K562 (cell line): Measurements from ENCODE around the gene ARFGEF2. TPM values are rescaled to one million over a fixed set of nuclear protein-coding genes. Genes with fewer than 3 reads are reported as not detected.

Experiments used
- EHMT2 ChIP-seq: fragments of 450-650 bp; IDR thresholded peaks from 2 replicates; pipeline ENCODE4 v1.6.1; 2018; ENCODE audit warnings: antibody characterized with exemption
- FOXK1 ChIP-seq: sonication (generic); formaldehyde crosslinking; IDR thresholded peaks from 2 replicates; pipeline ENCODE4 v1.8.0; 2022; ENCODE audit warnings: missing genetic modification reagents, mild to moderate bottlenecking, borderline replicate concordance
- HBP1 ChIP-seq: fragments of 450-650 bp; formaldehyde crosslinking; IDR thresholded peaks from 2 replicates; pipeline ENCODE4 v1.4.0; 2022; ENCODE audit warnings: missing genetic modification characterization
- HMG20A ChIP-seq: fragments of 450-650 bp; formaldehyde crosslinking; conservative IDR thresholded peaks from 2 replicates; pipeline ENCODE4 v1.4.0; 2020; ENCODE audit warnings: mild to moderate bottlenecking, mixed read lengths
- MITF ChIP-seq: IDR thresholded peaks from 2 replicates; pipeline ENCODE4 v1.6.1; 2014; ENCODE audit warnings: antibody characterized with exemption
- RBM22 ChIP-seq: fragments of 200-400 bp; formaldehyde crosslinking; IDR thresholded peaks from 2 replicates; pipeline ENCODE4 v1.6.1; 2018; ENCODE audit warnings: low read length, low read depth; ENCODE audit not compliant: poor library complexity, severe bottlenecking
- SLC30A9 ChIP-seq: fragments of 250-450 bp; sonication (Bioruptor Pico); IDR thresholded peaks from 2 replicates; pipeline ENCODE4 v1.8.0; 2022; ENCODE audit warnings: mild to moderate bottlenecking, moderate library complexity
- TCFL5 ChIP-seq: fragments of 250-450 bp; sonication (Bioruptor Pico); conservative IDR thresholded peaks from 2 replicates; pipeline ENCODE4 v1.6.1; 2021; ENCODE audit warnings: mild to moderate bottlenecking, moderate library complexity, matching md5 sums
- UBTF ChIP-seq, 2 experiments: IDR thresholded peaks; 2 replicates each; pipeline ENCODE4 v1.6.1; 2012; ENCODE audit warnings: improper control_type of control experiment in 2 of 2, low read depth in 2 of 2, low read length in 2 of 2, borderline replicate concordance in 1 of 2
- ZNF407 ChIP-seq: fragments of 450-650 bp; IDR thresholded peaks from 2 replicates; pipeline ENCODE4 v1.6.1; 2016; ENCODE audit warnings: low read depth
- polyA plus RNA-seq, 8 experiments: library from polyadenylated mRNA; depleted of rRNA in 4 of 8; stranded (reverse) in 5 of 8; unstranded in 3 of 8; fragments of >200 nt; fragmentation: Nextera tagmentation in 2 of 8; fragmentation: Illumina TruSeq in 1 of 8; extraction: Ambion mirVana in 2 of 8; extraction: Trizol in 1 of 8; gene quantifications; 2 replicates each; pipeline versions ENCODE4 v1.2.1 to v1.2.3, GENCODE V29; 2011 to 2014; ENCODE audit warnings: inconsistent platforms in 1 of 8, missing spikeins in 1 of 8
- total RNA-seq, 7 experiments: library from RNA; depleted of rRNA in 6 of 7; stranded (reverse); fragments of >200 nt in 6 of 7; fragmentation: Illumina TruSeq in 2 of 7; extraction: Trizol in 2 of 7; gene quantifications; 2 replicates each; pipeline versions ENCODE4 v1.2.1 to v1.2.3, GENCODE V29; 2011 to 2021; ENCODE audit warnings: low replicate concordance in 1 of 7

The ARFGEF2 gene
- total and polyA plus RNA-seq, 9 of the 15 experiments (the other 6 are each of a cell fraction or from before 2014, with no cell fraction given), result 4.2 to 18.8 (median 13.7) TPM

GRCh38 chr20:48921168-48921882, at the start of gene ARFGEF2 (continued):
- TF ChIP-seq UBTF (IDR thresholded peaks at IDR 0.05; ENCODE audit: borderline replicate concordance in 1 of 2, low read depth in 2 of 2, low read length in 2 of 2) (no peak), MITF (peak; percentile 94), FOXK1 (CRISPR knock-in tag) (no peak), HMG20A (no peak), TCFL5 (CRISPR knock-in tag) (no peak), EHMT2 (peak; percentile 87), ZNF407 (peak; percentile 63; the same call in 1 of the 2 replicates), RBM22 (no peak), HBP1 (CRISPR knock-in tag) (peak; percentile 99), SLC30A9 (CRISPR knock-in tag) (no peak)
